Sigmoid colon (tissue), 7 donors: ENCODE data around the gene AUTS2. TPM values are rescaled to one million over a fixed set of nuclear protein-coding genes. Genes with fewer than 3 reads are reported as not detected.

Experiments
- DNase-seq: peaks from one replicate; pipeline ENCODE4 v3.0.0-alpha.2; 2019
- H3K27ac ChIP-seq, 4 donors: fragments of 200-600 bp; sonication (generic); one replicate each; pipeline ENCODE4 v1.5.1; 2016 to 2019; ENCODE audit warnings: mild to moderate bottlenecking in 1 of 4
- H3K27me3 ChIP-seq, 3 donors: fragments of 200-600 bp; sonication (generic); one replicate each; pipeline ENCODE4 v1.5.1; 2019; ENCODE audit warnings: mild to moderate bottlenecking in 1 of 3
- H3K36me3 ChIP-seq, 4 donors: fragments of 200-600 bp; sonication (generic); one replicate each; pipeline ENCODE4 v1.5.1; 2016 to 2019
- H3K4me1 ChIP-seq, 4 donors: fragments of 200-600 bp; sonication (generic); one replicate each; pipeline ENCODE4 v1.5.1; 2017 to 2019
- H3K4me3 ChIP-seq, 4 donors: fragments of 200-600 bp; sonication (generic); one replicate each; pipeline ENCODE4 v1.5.1; 2017 to 2019; ENCODE audit warnings: mild to moderate bottlenecking in 2 of 4, moderate library complexity in 1 of 4
- H3K9me3 ChIP-seq, 4 donors: fragments of 200-600 bp in 3 of 4; sonication (generic) in 3 of 4; one replicate each; pipeline versions ENCODE4 v1.5.1 to v1.6.1; 2013 to 2019
- CTCF ChIP-seq, 4 experiments: fragments of 450-650 bp in 3 of 4; fragments of 200-600 bp in 1 of 4; IDR thresholded peaks; one replicate each; pipeline ENCODE4 v1.5.1; 2016 to 2019; ENCODE audit warnings: antibody characterized with exemption in 4 of 4, mild to moderate bottlenecking in 3 of 4, moderate library complexity in 2 of 4
- EP300 ChIP-seq, 4 donors: sonication (generic); formaldehyde crosslinking; IDR thresholded peaks; one replicate each; pipeline ENCODE4 v1.6.1; 2017; ENCODE audit warnings: antibody characterized with exemption in 4 of 4
- POLR2A ChIP-seq, 2 donors: fragments of 450-650 bp; IDR thresholded peaks; one replicate each; pipeline ENCODE4 v1.6.1; 2016; ENCODE audit warnings: antibody characterized with exemption in 2 of 2, mild to moderate bottlenecking in 2 of 2, moderate library complexity in 2 of 2
- POLR2AphosphoS5 ChIP-seq, 4 donors: sonication (generic); formaldehyde crosslinking; IDR thresholded peaks; one replicate each; pipeline ENCODE4 v1.6.1; 2017; ENCODE audit warnings: antibody characterized with exemption in 4 of 4
- WGBS, 2 donors: extraction: QIAGEN DNeasy Blood & Tissue Kit; methylation state at CpG; one replicate each; pipeline ENCODE4 v1.1.7; 2013; 5-methylcytosine and 5-hydroxymethylcytosine counted together
- intact Hi-C: fragments of 100-400 bp; cut with DNase I; formaldehyde crosslinking; loops from one replicate; pipeline ENCODE4 v1.15.1; 2023
- polyA plus RNA-seq, 3 donors: library from polyadenylated mRNA; stranded (reverse); fragments of 200-250 nt; gene quantifications; one replicate each; pipeline ENCODE4 v1.2.3, GENCODE V29; 2013
- total RNA-seq, 4 donors: library from RNA; depleted of rRNA; stranded (reverse); fragments of >200 nt; gene quantifications; one replicate each; pipeline ENCODE4 v1.1.0, GENCODE V29; 2016
- donor health status: healthy with polysubstance abuse.
- donor health status: Bipolar disorder and iron deficiency.
- donor health status: healthy.

AUTS2 gene
- total and polyA plus RNA-seq, 7 donors = 3.6 to 55.7 (median 25.5) TPM

- WGBS, 2 donors = 90 to 91% methylated on average over 6 of the region's 6 CpGs
- H3K4me1 ChIP-seq = peaks cover 0 to 9% (median 4%) of the 10 kb centered on the region in 4 donors
- H3K36me3 ChIP-seq = no peaks in the 10 kb centered on the region
- H3K27me3 ChIP-seq = no peaks in the 10 kb centered on the region
- no peak overlapping the region for H3K27ac ChIP-seq
- TF ChIP-seq POLR2A (IDR thresholded peaks at IDR 0.05) (no peak), POLR2AphosphoS5 (IDR thresholded peaks at IDR 0.05) (no peak), CTCF (IDR thresholded peaks at IDR 0.05) (no peak)
- DNase-seq = no peak
- no peaks in the 10 kb centered on the region for H3K9me3 ChIP-seq
- intact Hi-C loops = no loop called here
- no peak overlapping the region for H3K4me3 ChIP-seq
Measured at GRCh38 chr7:70035955-70036354, 437.7 kb downstream of the AUTS2 start.

- Histone ChIP-seq H3K4me1 (peaks cover 0 to 9% (median 4%) of the 10 kb centered on the region in 4 donors), H3K36me3 (no peaks in the 10 kb centered on the region), H3K27me3 (no peaks in the 10 kb centered on the region), H3K9me3 (no peaks in the 10 kb centered on the region), H3K4me3 (no peak overlapping the region), H3K27ac (no peak overlapping the region)
- TF ChIP-seq POLR2A (IDR thresholded peaks at IDR 0.05) = no peak
- no peak for TF ChIP-seq CTCF (IDR thresholded peaks at IDR 0.05)
- no peak for TF ChIP-seq POLR2AphosphoS5 (IDR thresholded peaks at IDR 0.05)
- no peak for TF ChIP-seq EP300 (IDR thresholded peaks at IDR 0.05)
- no peak for DNase-seq
- WGBS, 2 donors = 41 to 78% methylated on average over 1 of the region's 1 CpG
- intact Hi-C loops = no loop called here
Measured at GRCh38 chr7:70036695-70037094, 438.4 kb downstream of the AUTS2 start.

- WGBS, 2 donors = 70 to 91% methylated on average over 3 of the region's 3 CpGs
- intact Hi-C loops = no loop called here
- no peak for DNase-seq
- H3K4me3 ChIP-seq = no peak overlapping the region
- no peak overlapping the region for H3K27ac ChIP-seq
- no peaks in the 10 kb centered on the region for H3K27me3 ChIP-seq
- no peaks in the 10 kb centered on the region for H3K36me3 ChIP-seq
- TF ChIP-seq POLR2A (IDR thresholded peaks at IDR 0.05) = no peak
- TF ChIP-seq CTCF (IDR thresholded peaks at IDR 0.05) = no peak
- TF ChIP-seq EP300 (IDR thresholded peaks at IDR 0.05) = no peak
- no peak for TF ChIP-seq POLR2AphosphoS5 (IDR thresholded peaks at IDR 0.05)
- peaks cover 0 to 12% (median 6%) of the 10 kb centered on the region in 4 donors for H3K4me1 ChIP-seq
- no peaks in the 10 kb centered on the region for H3K9me3 ChIP-seq
Measured at GRCh38 chr7:70037171-70037933, 439.1 kb downstream of the AUTS2 start.

GRCh38 chr7:70040051-70040450 lies 441.8 kb downstream of the AUTS2 start:
- TF ChIP-seq EP300 (IDR thresholded peaks at IDR 0.05) = no peak
- no peak for TF ChIP-seq CTCF (IDR thresholded peaks at IDR 0.05)
- TF ChIP-seq POLR2A (IDR thresholded peaks at IDR 0.05) = no peak
- no peak for TF ChIP-seq POLR2AphosphoS5 (IDR thresholded peaks at IDR 0.05)
- intact Hi-C loops = loop anchor here (5.0 kb wide), 1 partner anchor 657 kb away; no protein-coding TSS in a partner anchor
- Histone ChIP-seq H3K4me1 (peaks cover 0 to 34% (median 26%) of the 10 kb centered on the region in 4 donors), H3K27ac (no peak overlapping the region), H3K9me3 (no peaks in the 10 kb centered on the region), H3K27me3 (no peaks in the 10 kb centered on the region), H3K4me3 (no peak overlapping the region), H3K36me3 (no peaks in the 10 kb centered on the region)
- 75 to 93% methylated on average over 3 of the region's 3 CpGs for WGBS, 2 donors
- DNase-seq = no peak
